ENCODE results near the gene CCDC27.

CCDC27 gene

DNA sequence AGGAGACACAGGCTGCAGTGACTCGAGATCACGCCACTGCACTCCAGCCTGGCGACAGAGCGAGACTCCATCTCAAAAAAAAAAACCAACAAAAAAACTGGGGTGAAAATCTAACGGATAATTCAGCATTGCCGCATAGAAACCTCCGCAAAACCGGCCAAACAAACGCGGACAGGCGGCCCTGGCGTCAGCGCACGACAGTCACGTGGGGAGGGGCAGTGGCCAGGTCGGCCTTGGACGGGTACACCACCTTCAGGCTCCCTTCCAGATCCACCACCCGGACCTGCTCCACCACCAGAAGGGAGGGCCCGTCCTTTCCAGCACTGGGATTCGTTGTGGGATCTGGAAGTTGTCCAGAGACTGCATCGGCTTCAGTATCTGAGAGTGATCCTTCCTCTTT lies 28.7 kb downstream of the CCDC27 start:
- Mint-ChIP-seq H3K4me1 (peaks cover 6% of the 10 kb centered on the region), H3K36me3 (peaks cover 59% of the 10 kb centered on the region), H3K4me3 (no peak overlapping the region), H3K27me3 (no peaks in the 10 kb centered on the region), H3K27ac (no peak overlapping the region), H3K9me3 (no peaks in the 10 kb centered on the region)
- ATAC-seq: no peak

DNA sequence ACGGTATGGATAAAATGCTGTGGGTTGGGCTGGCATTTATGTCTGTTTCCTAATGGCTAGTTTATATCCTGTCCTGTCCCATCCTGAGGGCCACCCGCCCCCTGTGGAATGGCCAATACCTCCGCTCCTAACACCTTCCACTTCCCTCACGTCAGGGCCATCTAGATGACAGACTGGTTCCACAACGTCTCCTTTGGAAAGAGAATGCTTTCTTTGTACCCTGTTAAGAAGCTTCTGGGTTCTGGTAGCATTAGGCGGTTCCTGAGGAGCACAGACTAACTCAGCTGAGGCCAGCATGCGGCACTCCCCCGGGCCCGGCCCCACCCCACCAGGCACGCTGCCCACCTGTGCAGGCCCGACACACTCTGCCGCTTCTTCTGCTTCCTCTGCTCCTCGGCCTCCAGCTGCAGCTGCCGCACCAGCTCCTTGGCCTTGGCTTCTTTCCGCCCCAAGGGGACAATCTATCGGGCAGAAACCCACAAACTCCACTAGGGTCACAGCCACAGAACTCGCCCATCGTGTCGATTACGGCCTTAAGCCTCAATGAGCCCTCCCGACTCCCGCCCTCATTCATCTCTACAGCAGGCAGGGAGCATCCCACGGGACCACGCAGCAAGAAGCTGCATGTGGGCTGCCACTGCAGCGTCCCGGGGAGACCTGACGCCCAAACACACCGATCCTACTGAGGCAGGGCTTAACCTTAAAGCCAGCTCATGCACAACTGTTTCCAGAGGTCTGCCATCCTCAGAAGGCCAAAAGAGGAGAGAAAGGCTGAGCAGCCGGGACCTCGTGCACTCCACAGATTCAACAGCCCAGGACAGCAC lies 31.6 kb downstream of the CCDC27 start:
- Mint-ChIP-seq H3K4me3 (no peak overlapping the region), H3K27me3 (no peaks in the 10 kb centered on the region), H3K4me1 (peaks cover 20% of the 10 kb centered on the region), H3K9me3 (no peaks in the 10 kb centered on the region), H3K27ac (no peak overlapping the region), H3K36me3 (peaks cover 85% of the 10 kb centered on the region)
- no peak for ATAC-seq

DNA sequence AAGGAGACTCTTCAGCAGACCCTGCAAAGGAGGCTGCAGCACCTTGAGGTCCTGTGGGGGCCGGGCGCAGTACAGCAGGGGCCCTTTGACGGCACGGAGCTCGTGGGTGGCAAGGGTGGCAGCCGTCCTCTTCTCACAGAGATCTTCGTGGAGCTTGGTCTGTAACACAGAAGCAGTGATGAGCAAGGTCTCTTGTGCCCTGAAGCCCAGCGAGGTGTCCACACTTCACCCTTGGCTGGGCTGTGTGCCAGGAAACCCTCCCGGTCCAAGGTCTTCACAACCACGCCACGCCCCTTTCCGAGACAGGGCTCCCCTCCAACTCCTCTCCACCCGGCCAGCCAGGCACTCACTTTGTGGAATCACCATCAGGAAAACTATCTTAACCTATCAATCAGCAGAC lies 32.8 kb downstream of the CCDC27 start:
- Mint-ChIP-seq H3K4me3 (no peak overlapping the region), H3K27me3 (no peaks in the 10 kb centered on the region), H3K36me3 (peaks cover 75% of the 10 kb centered on the region), H3K27ac (no peak overlapping the region), H3K4me1 (peaks cover 26% of the 10 kb centered on the region), H3K9me3 (no peaks in the 10 kb centered on the region)
- ATAC-seq: no peak

DNA sequence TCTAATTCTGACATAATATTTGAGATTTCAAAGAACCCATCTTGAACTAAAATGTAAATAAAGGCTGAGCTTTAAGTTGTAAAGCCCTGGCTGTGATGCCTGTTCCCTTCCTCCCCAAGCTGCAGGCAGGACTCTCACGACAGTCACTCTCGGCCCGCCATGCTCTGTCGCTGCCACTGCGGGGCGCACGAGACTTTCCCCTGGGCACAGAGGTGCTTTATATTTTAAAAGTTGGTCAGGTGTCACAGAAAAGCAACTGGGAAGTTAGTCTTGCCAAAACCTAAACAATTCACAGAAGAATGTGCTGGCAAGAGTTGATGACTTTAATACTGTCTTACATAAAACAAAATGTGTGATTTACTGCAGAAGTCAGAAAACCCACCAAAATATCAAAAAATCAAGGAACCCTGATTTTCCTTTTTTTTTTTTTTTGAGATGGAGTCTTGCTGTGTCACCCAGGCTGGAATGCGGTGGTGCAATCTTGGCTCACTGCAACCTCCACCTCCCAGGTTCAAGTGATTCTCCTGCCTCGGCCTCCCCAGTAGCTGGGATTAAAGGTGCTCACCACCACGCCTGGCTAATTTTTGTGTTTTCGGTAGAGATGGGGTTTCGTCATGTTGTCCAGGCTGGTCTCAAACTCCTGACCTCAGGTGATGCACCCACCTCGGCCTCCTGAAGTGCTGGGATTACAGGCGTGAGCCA lies 33.4 kb downstream of the CCDC27 start:
- H3K4me3 Mint-ChIP-seq: no peak overlapping the region

DNA sequence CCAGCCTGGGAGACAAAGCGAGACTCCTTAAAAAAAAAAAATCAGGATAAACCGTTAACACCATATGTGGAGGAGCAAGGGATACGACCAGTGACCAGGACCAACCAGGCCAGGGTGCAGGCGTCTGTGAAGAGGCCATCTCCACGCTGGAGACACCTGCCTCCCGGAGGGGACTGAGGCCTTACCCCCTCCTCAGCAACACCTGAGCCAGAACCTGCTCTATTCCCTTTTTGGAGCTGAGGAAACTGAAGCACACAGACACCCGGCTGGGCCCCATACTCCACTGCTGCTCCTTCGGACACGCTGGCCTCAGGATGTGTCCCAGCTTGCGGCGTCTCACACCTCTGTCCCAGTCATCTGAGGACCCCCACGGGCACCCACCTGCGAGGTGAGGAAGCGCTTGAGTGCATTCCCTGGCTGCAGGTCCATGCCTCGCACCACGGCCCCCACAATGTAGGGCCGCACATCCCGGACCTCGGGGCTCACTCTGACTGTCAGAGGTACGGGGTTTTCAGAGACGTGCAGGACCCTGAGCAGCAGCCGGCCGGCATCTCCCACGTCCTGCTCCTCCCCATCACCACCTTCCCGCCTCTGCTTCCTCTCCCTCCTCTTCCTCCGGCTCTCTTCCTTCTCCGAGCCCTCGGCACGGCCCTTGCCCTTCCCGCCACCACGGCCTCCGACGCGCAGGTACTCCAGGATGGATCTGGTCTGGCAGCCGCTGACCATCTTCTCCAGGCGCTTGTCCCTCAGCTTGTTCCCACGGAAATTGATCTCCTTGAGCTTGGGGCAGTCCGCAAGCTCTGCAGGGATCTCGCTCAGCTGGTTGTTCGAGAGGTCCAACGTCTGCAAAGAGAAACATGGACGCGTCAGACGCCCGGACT lies 34.5 kb downstream of the CCDC27 start:
- no peak for ATAC-seq
- Mint-ChIP-seq H3K9me3 (no peaks in the 10 kb centered on the region), H3K4me1 (peaks cover 26% of the 10 kb centered on the region), H3K36me3 (peaks cover 58% of the 10 kb centered on the region), H3K4me3 (no peak overlapping the region), H3K27ac (peak overlapping the region; percentile 74), H3K27me3 (no peaks in the 10 kb centered on the region)

More for the DNA sequence above, 33.4 kb downstream of the CCDC27 start:
- no peak for ATAC-seq
- Mint-ChIP-seq H3K9me3 (no peaks in the 10 kb centered on the region), H3K27me3 (no peaks in the 10 kb centered on the region), H3K4me1 (peaks cover 26% of the 10 kb centered on the region), H3K36me3 (peaks cover 69% of the 10 kb centered on the region), H3K27ac (no peak overlapping the region)

DNA sequence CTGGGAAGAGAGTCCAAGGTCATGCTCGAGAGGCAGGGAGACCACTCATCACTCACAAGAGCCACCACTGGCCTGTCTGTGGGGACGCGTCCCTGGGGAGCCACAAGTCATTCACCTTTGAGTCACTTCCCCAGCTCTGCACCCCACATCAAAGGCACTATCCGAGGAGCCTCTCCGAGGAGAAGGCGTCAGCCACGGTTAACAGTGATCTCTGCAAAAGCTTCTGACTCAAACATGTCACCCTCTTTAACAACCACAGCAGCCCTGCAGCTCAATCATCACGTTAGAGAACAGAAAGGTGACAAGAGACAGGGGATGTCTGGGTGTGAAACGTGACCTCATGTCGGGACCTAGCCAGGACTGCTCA lies 35.1 kb downstream of the CCDC27 start:
- Mint-ChIP-seq H3K27me3 (no peaks in the 10 kb centered on the region), H3K27ac (peak overlapping the region; percentile 74), H3K36me3 (peaks cover 52% of the 10 kb centered on the region), H3K9me3 (no peaks in the 10 kb centered on the region), H3K4me3 (no peak overlapping the region), H3K4me1 (peaks cover 26% of the 10 kb centered on the region)
- ATAC-seq: peak; percentile 84

DNA sequence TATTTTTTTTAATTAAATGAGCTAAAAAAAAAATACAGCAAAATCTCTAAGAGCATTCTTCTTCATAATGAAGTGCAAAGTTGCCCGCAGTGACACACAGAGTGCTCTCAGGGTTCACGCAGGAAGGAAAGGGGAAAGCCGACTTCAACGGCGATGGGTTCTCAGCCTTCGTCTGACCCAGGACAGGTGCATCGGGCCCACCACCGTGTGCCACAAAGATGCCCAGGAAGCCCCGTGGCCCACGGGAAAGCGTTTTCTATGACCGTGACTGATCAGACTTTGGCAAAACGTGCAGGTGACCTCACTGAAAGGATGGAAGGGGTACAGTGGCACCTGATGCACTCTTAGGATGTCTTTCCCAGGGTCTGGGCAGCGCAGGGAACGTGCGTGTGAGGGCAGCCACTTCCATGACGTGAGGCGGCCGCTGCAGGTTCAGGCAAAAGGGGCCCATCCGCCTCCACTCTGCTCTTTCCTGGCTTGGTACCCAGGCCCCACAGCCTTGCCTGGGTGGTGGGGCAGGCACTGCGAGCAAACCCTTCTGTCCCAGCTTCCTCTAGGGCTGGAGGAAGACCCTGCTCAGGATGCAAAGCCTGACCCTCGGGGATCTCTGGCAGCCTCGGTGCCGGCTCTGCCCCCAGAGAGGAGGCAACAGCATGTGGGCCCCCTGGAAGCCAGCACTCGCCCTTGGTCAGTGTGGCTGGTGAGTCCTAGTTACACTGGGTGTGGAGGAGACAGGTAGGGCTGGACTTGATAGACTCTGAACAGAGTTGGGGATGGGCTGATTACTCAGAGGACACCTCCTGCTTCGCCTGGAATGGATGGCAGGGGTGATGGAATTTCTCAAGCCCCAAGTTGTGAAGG lies 35.7 kb downstream of the CCDC27 start:
- no peaks in the 10 kb centered on the region for H3K9me3 Mint-ChIP-seq
- H3K4me3 Mint-ChIP-seq: no peak overlapping the region

DNA sequence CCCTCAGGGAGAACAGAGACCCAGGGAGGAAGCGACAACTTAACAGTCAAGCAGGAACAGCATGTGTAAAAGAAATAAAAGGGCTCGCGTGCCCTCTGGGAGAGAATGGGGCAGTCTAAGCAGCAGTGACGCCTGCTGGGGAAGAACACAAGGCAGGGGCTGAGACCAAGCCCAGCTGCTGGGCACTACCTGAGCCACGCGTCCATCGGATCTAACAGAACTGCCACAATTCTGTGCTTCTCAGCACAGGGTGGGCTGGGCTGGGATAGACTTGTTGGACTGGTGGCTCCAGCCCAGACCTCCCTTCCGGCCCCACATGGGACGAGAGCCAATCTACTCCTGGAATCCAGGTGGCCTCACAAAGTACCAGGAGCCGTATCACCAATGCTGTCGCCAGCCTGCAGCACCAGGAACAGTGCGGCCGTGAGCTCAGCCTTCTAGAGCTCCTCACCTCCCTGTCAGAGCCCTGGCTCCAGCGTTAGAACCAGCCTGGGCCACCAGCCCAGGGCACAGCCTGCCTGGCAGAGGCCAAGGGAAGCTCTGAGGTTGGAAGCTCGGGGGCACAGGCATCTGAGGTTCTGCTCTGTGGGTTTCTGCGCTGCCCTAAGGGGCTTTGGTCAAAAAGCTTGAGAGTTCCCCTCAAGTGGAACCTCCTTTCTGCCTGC lies 36.6 kb downstream of the CCDC27 start:
- Mint-ChIP-seq H3K27ac (peak overlapping the region; percentile 74), H3K27me3 (no peaks in the 10 kb centered on the region), H3K4me3 (no peak overlapping the region), H3K4me1 (peaks cover 39% of the 10 kb centered on the region), H3K36me3 (peaks cover 43% of the 10 kb centered on the region), H3K9me3 (no peaks in the 10 kb centered on the region)
- ATAC-seq: no peak

More for the DNA sequence above, 35.7 kb downstream of the CCDC27 start:
- Mint-ChIP-seq H3K27me3 (no peaks in the 10 kb centered on the region), H3K27ac (peak overlapping the region; percentile 74), H3K36me3 (peaks cover 46% of the 10 kb centered on the region), H3K4me1 (peaks cover 29% of the 10 kb centered on the region)
- ATAC-seq: peak; percentile 9

DNA sequence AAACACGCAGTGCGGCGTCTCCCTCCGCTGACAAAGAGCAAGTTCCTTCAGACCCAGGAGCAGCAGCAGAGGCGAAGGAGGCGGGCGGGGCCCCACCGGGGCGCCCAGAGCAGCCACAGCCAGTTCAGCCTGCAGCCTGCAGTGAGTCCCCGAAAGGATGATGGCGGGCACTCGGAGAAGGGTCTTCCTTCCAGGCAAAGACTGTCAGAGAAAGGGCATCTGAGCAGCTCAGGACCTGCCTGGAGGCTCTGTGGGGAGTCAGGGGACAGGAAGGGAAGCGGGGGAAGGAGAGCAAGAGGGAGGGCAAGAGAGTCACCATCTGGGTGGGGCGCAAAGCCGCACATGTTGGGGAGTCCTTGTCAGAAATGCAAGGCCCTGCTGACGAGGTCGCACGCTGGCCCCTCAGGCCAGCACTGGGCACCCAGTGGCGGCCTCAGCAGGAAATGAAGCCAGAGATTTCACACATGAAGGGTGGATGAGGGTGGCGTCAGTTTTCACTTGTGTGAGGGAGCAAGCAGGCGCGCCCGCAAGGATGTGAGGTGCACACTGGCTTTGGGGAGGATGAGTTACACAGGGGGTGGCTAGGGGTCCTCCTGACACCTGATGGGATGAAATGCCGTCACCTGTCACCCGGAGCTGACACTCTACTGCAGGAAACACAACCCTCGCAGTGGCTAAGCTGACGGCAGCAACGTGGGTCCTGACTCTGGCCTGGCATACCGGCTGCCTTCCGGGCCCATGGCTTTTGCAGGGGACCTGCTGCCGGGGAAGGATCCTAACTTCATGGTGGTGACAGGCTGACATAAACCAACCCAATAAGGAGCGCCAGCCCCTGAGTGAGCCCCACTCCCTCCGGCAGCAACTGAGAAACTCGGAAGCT lies 37.4 kb downstream of the CCDC27 start:
- Mint-ChIP-seq H3K36me3 (peaks cover 35% of the 10 kb centered on the region), H3K4me3 (no peak overlapping the region), H3K9me3 (no peaks in the 10 kb centered on the region), H3K27me3 (no peaks in the 10 kb centered on the region), H3K27ac (no peak overlapping the region), H3K4me1 (peaks cover 42% of the 10 kb centered on the region)
- no peak for ATAC-seq

DNA sequence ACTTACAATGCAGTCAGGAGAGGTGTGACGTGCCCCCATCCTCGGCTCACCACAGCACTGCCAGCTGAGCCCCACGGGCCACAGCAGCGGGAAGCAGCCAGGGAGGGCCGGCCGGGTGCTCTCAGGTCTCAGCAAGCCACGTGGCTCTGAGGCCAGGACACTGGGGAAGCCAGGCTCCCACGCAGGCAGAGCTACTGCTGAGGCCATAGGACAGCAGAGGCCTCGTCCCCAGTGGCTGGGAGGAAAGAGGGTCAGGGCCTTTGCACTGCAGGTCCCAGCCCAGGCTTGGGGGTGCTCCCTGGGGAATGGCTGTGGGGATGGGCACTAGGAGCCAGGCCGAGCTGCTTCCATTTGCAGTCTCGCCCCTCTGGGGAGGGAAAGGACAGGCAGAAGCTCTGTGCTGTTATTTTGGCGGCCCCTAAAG lies 38.3 kb downstream of the CCDC27 start:
- Mint-ChIP-seq H3K4me1 (peaks cover 42% of the 10 kb centered on the region), H3K36me3 (peaks cover 28% of the 10 kb centered on the region), H3K4me3 (no peak overlapping the region), H3K27me3 (no peaks in the 10 kb centered on the region), H3K9me3 (no peaks in the 10 kb centered on the region), H3K27ac (no peak overlapping the region)
- ATAC-seq: no peak

DNA sequence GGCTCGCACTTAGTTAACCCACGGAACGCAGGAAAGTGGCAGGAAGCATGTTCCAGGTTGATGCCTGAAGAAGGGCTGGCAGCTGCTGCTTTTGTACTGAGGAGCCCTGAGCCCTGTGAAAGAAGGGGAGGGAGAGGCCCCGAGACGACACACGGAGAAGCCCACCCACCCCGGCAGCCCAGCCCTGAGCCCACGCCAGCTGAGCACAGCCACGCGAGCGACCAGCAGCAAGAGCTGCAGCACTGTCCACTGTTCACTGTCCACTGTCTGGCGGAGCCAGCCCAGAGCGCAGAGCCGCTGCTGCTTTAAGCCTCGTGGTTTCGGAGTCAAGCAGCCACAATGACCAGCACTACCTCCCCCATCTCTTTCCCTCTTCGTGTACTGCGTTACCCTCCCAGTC lies 38.7 kb downstream of the CCDC27 start:
- Mint-ChIP-seq H3K4me3 (no peak overlapping the region), H3K27me3 (no peaks in the 10 kb centered on the region), H3K36me3 (peaks cover 26% of the 10 kb centered on the region), H3K9me3 (no peaks in the 10 kb centered on the region), H3K4me1 (peaks cover 42% of the 10 kb centered on the region), H3K27ac (no peak overlapping the region)
- ATAC-seq: no peak

DNA sequence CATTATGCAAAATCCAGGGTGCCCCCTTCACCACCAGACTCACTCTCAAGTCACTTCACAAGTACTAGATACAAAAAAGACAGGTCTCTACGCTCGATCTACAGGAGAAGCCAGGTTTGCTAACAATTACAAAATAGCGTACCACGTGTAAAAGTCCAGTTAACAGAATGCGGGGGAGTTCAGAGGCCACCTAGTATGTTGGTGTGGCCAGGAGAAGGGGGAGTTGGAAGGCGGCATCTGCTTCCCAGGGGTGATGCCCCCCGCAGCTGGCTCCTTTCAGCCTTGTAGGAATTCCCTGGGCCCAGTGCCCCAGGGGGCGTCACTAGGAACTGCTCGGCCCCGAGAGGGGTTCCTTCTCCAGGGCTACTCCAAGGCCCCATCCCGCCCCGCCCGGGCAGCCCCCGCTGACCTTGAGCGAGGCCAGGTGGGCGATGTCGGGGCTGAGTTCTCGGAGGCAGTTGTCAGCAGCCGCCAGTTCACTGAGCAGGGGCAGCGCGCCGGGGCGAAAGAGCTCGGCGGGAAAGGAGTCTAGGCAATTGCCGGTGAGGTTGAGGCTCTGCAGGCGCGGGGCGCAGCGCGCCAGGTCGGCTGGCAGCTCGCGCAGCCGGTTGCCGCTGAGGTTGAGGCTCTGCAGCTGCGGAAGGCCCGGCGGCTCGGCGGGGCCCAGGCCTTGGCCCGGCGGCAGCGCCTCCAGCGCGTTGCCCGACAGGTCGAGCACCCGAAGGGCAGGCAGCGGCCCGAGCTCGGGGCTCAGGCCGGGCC lies 43.4 kb downstream of the CCDC27 start:
- no peaks in the 10 kb centered on the region for H3K36me3 Mint-ChIP-seq
- peak overlapping the region; percentile 82 for H3K27ac Mint-ChIP-seq
- H3K27me3 Mint-ChIP-seq: no peaks in the 10 kb centered on the region
- ATAC-seq: no peak
- peaks cover 29% of the 10 kb centered on the region for H3K4me1 Mint-ChIP-seq
- H3K4me3 Mint-ChIP-seq: peak overlapping the region; percentile 81
- no peaks in the 10 kb centered on the region for H3K9me3 Mint-ChIP-seq

Measured in stimulated activated memory B cell treated with anti-CD40 and anti-IgM and Interleukin-4, amounts not matched to agents 10 μg/mL and 1 μg/mL and 100 μg/mL, for 72 hours (primary cell).